NB4 (cell line): Measurements from ENCODE around the gene PEPD.

Experiments used
- MAX ChIP-seq: IDR thresholded peaks from 2 replicates; pipeline ENCODE4 v1.6.1; 2011; ENCODE audit warnings: low read depth, low read length
- POLR2A ChIP-seq: IDR thresholded peaks from 2 replicates; pipeline ENCODE4 v1.6.1; 2011; ENCODE audit warnings: mild to moderate bottlenecking; ENCODE audit not compliant: insufficient read length; ENCODE audit errors: extremely low read depth
- TF ChIP-seq, protein P1 (sequence below): IDR thresholded peaks from one replicate; pipeline ENCODE4 v1.5.1; 2012; ENCODE audit warnings: low read depth, low read length

- TF ChIP-seq, protein P1, sequence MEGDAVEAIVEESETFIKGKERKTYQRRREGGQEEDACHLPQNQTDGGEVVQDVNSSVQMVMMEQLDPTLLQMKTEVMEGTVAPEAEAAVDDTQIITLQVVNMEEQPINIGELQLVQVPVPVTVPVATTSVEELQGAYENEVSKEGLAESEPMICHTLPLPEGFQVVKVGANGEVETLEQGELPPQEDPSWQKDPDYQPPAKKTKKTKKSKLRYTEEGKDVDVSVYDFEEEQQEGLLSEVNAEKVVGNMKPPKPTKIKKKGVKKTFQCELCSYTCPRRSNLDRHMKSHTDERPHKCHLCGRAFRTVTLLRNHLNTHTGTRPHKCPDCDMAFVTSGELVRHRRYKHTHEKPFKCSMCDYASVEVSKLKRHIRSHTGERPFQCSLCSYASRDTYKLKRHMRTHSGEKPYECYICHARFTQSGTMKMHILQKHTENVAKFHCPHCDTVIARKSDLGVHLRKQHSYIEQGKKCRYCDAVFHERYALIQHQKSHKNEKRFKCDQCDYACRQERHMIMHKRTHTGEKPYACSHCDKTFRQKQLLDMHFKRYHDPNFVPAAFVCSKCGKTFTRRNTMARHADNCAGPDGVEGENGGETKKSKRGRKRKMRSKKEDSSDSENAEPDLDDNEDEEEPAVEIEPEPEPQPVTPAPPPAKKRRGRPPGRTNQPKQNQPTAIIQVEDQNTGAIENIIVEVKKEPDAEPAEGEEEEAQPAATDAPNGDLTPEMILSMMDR, result no peak
- no peak for TF ChIP-seq MAX
- no peak for TF ChIP-seq POLR2A
Measured at GRCh38 chr19:33501693-33502356, 19.8 kb downstream of the PEPD start.
